HEK293 (cell line): ENCODE measurements around the gene DAZAP1.

ENCODE experiments used
- CTCF ChIP-seq: fragments of 450-650 bp; formaldehyde crosslinking; IDR thresholded peaks from 2 replicates; pipeline ENCODE4 v1.5.1; 2016; ENCODE audit warnings: missing biosample characterization, missing genetic modification characterization
- ZNF239 ChIP-seq: fragments of 450-650 bp; formaldehyde crosslinking; IDR thresholded peaks from 2 replicates; pipeline ENCODE4 v1.5.1; 2016; ENCODE audit warnings: missing biosample characterization, missing genetic modification characterization
- ZNF362 ChIP-seq: fragments of 450-650 bp; formaldehyde crosslinking; IDR thresholded peaks from 2 replicates; pipeline ENCODE4 v1.5.1; 2016; ENCODE audit warnings: missing biosample characterization, missing genetic modification characterization
- ZNF510 ChIP-seq: fragments of 450-650 bp; formaldehyde crosslinking; IDR thresholded peaks from 2 replicates; pipeline ENCODE4 v1.5.1; 2018; ENCODE audit warnings: mild to moderate bottlenecking, missing genetic modification characterization, missing biosample characterization; ENCODE audit not compliant: insufficient replicate concordance
- TF ChIP-seq, protein P1 (sequence below): fragments of 450-650 bp; formaldehyde crosslinking; IDR thresholded peaks from 2 replicates; pipeline ENCODE4 v1.5.1; 2016; ENCODE audit warnings: missing biosample characterization, missing genetic modification characterization, low read depth

- no peak for TF ChIP-seq ZNF239
- TF ChIP-seq, protein P1, sequence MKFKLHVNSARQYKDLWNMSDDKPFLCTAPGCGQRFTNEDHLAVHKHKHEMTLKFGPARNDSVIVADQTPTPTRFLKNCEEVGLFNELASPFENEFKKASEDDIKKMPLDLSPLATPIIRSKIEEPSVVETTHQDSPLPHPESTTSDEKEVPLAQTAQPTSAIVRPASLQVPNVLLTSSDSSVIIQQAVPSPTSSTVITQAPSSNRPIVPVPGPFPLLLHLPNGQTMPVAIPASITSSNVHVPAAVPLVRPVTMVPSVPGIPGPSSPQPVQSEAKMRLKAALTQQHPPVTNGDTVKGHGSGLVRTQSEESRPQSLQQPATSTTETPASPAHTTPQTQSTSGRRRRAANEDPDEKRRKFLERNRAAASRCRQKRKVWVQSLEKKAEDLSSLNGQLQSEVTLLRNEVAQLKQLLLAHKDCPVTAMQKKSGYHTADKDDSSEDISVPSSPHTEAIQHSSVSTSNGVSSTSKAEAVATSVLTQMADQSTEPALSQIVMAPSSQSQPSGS (tag by site-specific recombination) = no peak
- no peak for TF ChIP-seq ZNF510
- no peak for TF ChIP-seq CTCF (tag by site-specific recombination)
- no peak for TF ChIP-seq ZNF362 (tag by site-specific recombination)
These were observed 10.5 kb downstream of the DAZAP1 start for GRCh38 chr19:1417681-1418495.
